Left ventricle myocardium inferior (tissue), 1 donor: ENCODE data around the gene BCAR3. TPM values are rescaled to one million over a fixed set of nuclear protein-coding genes. Genes with fewer than 3 reads are reported as not detected.

Source experiments
- DNase-seq: peaks from one replicate; pipeline ENCODE4 v3.0.0-alpha.2; 2020
- H3K27ac ChIP-seq: fragments of 200-600 bp; replicated peaks from 2 replicates; pipeline ENCODE4 v1.8.0; 2021
- H3K27me3 ChIP-seq: fragments of 200-600 bp; 2 replicates; pipeline ENCODE4 v1.8.0; 2021; ENCODE audit warnings: low read depth
- H3K36me3 ChIP-seq: fragments of 200-600 bp; 2 replicates; pipeline ENCODE4 v1.8.0; 2021
- H3K4me1 ChIP-seq: fragments of 200-600 bp; 2 replicates; pipeline ENCODE4 v1.8.0; 2021
- H3K4me3 ChIP-seq: fragments of 200-600 bp; 2 replicates; pipeline ENCODE4 v1.8.0; 2021; ENCODE audit warnings: mild to moderate bottlenecking, moderate library complexity
- H3K9me3 ChIP-seq: fragments of 200-600 bp; replicated peaks from 2 replicates; pipeline ENCODE4 v1.8.0; 2021
- CTCF ChIP-seq: fragments of 200-600 bp; IDR thresholded peaks from 2 replicates; pipeline ENCODE4 v1.8.0; 2021; ENCODE audit warnings: antibody characterized with exemption, mild to moderate bottlenecking, borderline replicate concordance
- intact Hi-C: fragments of 100-400 bp; cut with micrococcal nuclease; formaldehyde crosslinking; loops from one replicate; pipeline ENCODE4 v1.11.0; 2022
- total RNA-seq: library from RNA; stranded (reverse); fragmentation: NEBNext Ultra II Directional; extraction: Animal tissue kit (Norgen Biotek cat#: 25700); gene quantifications from one replicate; pipeline ENCODE4 v1.2.1, GENCODE V29; 2021
- donor health status: DM: no; HTN: yes; CAD: no; lungs with severe emphysema.

Gene BCAR3
- total RNA-seq, 1 donor from 2014 or later: 23.5 TPM

- peak; percentile 76 for DNase-seq
- TF ChIP-seq CTCF: no peak
- Histone ChIP-seq H3K9me3 (no peaks in the 10 kb centered on the region), H3K27ac (peak overlapping the region; percentile 78), H3K4me1 (peaks cover 100% of the 10 kb centered on the region), H3K4me3 (peak overlapping the region; percentile 20), H3K27me3 (no peaks in the 10 kb centered on the region), H3K36me3 (peaks cover 7% of the 10 kb centered on the region)
- intact Hi-C loops: no loop called here
Observed at GRCh38 chr1:93672069-93672468, 9.6 kb downstream of the BCAR3 start.

- Histone ChIP-seq H3K36me3 (peaks cover 7% of the 10 kb centered on the region), H3K9me3 (no peaks in the 10 kb centered on the region), H3K27me3 (no peaks in the 10 kb centered on the region), H3K27ac (peak overlapping the region; percentile 78), H3K4me1 (peaks cover 100% of the 10 kb centered on the region), H3K4me3 (no peak overlapping the region)
- intact Hi-C loops: no loop called here
- TF ChIP-seq CTCF: no peak
- DNase-seq: no peak
Observed at GRCh38 chr1:93671099-93671621, 10.5 kb downstream of the BCAR3 start.

- no peaks in the 10 kb centered on the region for H3K27me3 ChIP-seq
- H3K4me3 ChIP-seq: no peak overlapping the region
- peaks cover 7% of the 10 kb centered on the region for H3K36me3 ChIP-seq
- intact Hi-C loops: no loop called here
- TF ChIP-seq CTCF: no peak
- H3K9me3 ChIP-seq: no peaks in the 10 kb centered on the region
- DNase-seq: peak; percentile 30
- peaks cover 100% of the 10 kb centered on the region for H3K4me1 ChIP-seq
- H3K27ac ChIP-seq: peak overlapping the region; percentile 78
Observed at GRCh38 chr1:93670141-93670540, 11.5 kb downstream of the BCAR3 start.

- intact Hi-C loops: no loop called here
- peak overlapping the region; percentile 78 for H3K27ac ChIP-seq
Observed at GRCh38 chr1:93669369-93669768, 12.3 kb downstream of the BCAR3 start.

GRCh38 chr1:93668951-93669350 is 12.7 kb downstream of the BCAR3 start:
- Histone ChIP-seq H3K27ac (peak overlapping the region; percentile 78), H3K27me3 (no peaks in the 10 kb centered on the region), H3K4me1 (peaks cover 100% of the 10 kb centered on the region), H3K9me3 (no peaks in the 10 kb centered on the region), H3K4me3 (no peak overlapping the region), H3K36me3 (peaks cover under 1% of the 10 kb centered on the region)
- TF ChIP-seq CTCF: no peak
- intact Hi-C loops: no loop called here
- no peak for DNase-seq

More at GRCh38 chr1:93669369-93669768, 12.3 kb downstream of the BCAR3 start:
- TF ChIP-seq CTCF: no peak
- Histone ChIP-seq H3K36me3 (peaks cover 5% of the 10 kb centered on the region), H3K4me3 (no peak overlapping the region), H3K27me3 (no peaks in the 10 kb centered on the region), H3K4me1 (peaks cover 100% of the 10 kb centered on the region), H3K9me3 (no peaks in the 10 kb centered on the region)
- DNase-seq: no peak
